K562 (cell line): ENCODE results near the gene CENPB. TPM values are rescaled to one million over a fixed set of nuclear protein-coding genes. Genes with fewer than 3 reads are reported as not detected.

ENCODE experiments used
- BRF1 ChIP-seq: IDR thresholded peaks from 3 replicates; pipeline ENCODE4 v1.6.1; 2011; ENCODE audit warnings: borderline replicate concordance, mild to moderate bottlenecking; ENCODE audit not compliant: insufficient read length; ENCODE audit errors: extremely low read depth
- CHD1 ChIP-seq: fragments of 200-600 bp; sonication (generic); IDR thresholded peaks from one replicate; pipeline ENCODE4 v1.6.1; 2012; ENCODE audit warnings: mild to moderate bottlenecking, moderate library complexity, low read length, inconsistent platforms
- CTCF ChIP-seq, 3 experiments: IDR thresholded peaks in 2 of 3; conservative IDR thresholded peaks in 1 of 3; 2 replicates each; pipeline ENCODE4 v1.5.1; 2011 to 2012; ENCODE audit warnings: low read length in 3 of 3, mild to moderate bottlenecking in 3 of 3, control low read depth in 2 of 3, improper control_type of control experiment in 1 of 3, inconsistent platforms in 1 of 3, low read depth in 1 of 3, mixed read lengths in 1 of 3, moderate library complexity in 1 of 3; ENCODE audit not compliant: insufficient read depth in 2 of 3
- EP400 ChIP-seq: fragments of 450-650 bp; IDR thresholded peaks from 2 replicates; pipeline ENCODE4 v1.6.1; 2017; ENCODE audit warnings: antibody characterized with exemption, mild to moderate bottlenecking, moderate library complexity
- GATAD2A ChIP-seq: fragments of 450-650 bp; IDR thresholded peaks from 2 replicates; pipeline ENCODE4 v1.6.1; 2017
- IRF2 ChIP-seq: sonication (generic); formaldehyde crosslinking; IDR thresholded peaks from 2 replicates; pipeline ENCODE4 v1.8.1; 2022; ENCODE audit warnings: mild to moderate bottlenecking, missing genetic modification reagents
- IRF9 ChIP-seq: fragments of 450-650 bp; IDR thresholded peaks from 2 replicates; pipeline ENCODE4 v1.6.1; 2016; ENCODE audit warnings: missing biosample characterization, missing genetic modification characterization
- MYC ChIP-seq, 2 experiments: fragments of 250-450 bp in 1 of 2; sonication (Bioruptor Pico) in 1 of 2; IDR thresholded peaks; 2 replicates each; pipeline versions ENCODE4 v1.5.1 to v1.6.1; 2012 to 2021; ENCODE audit warnings: low read depth in 2 of 2, borderline replicate concordance in 1 of 2, improper control_type of control experiment in 1 of 2, low read length in 1 of 2, mild to moderate bottlenecking in 1 of 2, moderate library complexity in 1 of 2
- MYNN ChIP-seq, 2 experiments: sonication (generic); formaldehyde crosslinking in 1 of 2; IDR thresholded peaks; 2 replicates each; pipeline versions ENCODE4 v1.5.0 to v1.6.1; 2016 to 2020; ENCODE audit warnings: antibody characterized with exemption in 1 of 2, missing genetic modification reagents in 1 of 2
- NCOA4 ChIP-seq: fragments of 450-650 bp; IDR thresholded peaks from 2 replicates; pipeline ENCODE4 v1.6.1; 2018; ENCODE audit warnings: mild to moderate bottlenecking; ENCODE audit not compliant: partially characterized antibody
- RAD21 ChIP-seq, 2 experiments: fragments of 250-450 bp in 1 of 2; fragments of 450-650 bp in 1 of 2; sonication (Bioruptor Pico) in 1 of 2; formaldehyde crosslinking in 1 of 2; IDR thresholded peaks in 1 of 2; conservative IDR thresholded peaks in 1 of 2; 2 replicates each; pipeline versions ENCODE4 v1.4.0 to v1.8.0; 2020 to 2022; ENCODE audit warnings: mild to moderate bottlenecking in 2 of 2, moderate library complexity in 1 of 2
- SMAD2 ChIP-seq: fragments of 150-350 bp; IDR thresholded peaks from 2 replicates; pipeline ENCODE4 v1.6.1; 2014; ENCODE audit warnings: low read depth, mild to moderate bottlenecking, low read length
- SMAD3 ChIP-seq: fragments of 450-650 bp; formaldehyde crosslinking; conservative IDR thresholded peaks from 2 replicates; pipeline ENCODE4 v1.4.0; 2020; ENCODE audit warnings: mild to moderate bottlenecking
- SMC3 ChIP-seq: conservative IDR thresholded peaks from 2 replicates; pipeline ENCODE4 v1.6.1; 2011; ENCODE audit warnings: low read depth, low read length, improper control_type of control experiment; ENCODE audit not compliant: insufficient read depth
- SOX6 ChIP-seq: fragments of 450-650 bp; IDR thresholded peaks from 2 replicates; pipeline ENCODE4 v1.6.1; 2014; ENCODE audit warnings: mild to moderate bottlenecking
- STAG1 ChIP-seq: sonication (generic); formaldehyde crosslinking; IDR thresholded peaks from 2 replicates; pipeline ENCODE4 v1.5.0; 2020; ENCODE audit warnings: missing genetic modification reagents, borderline replicate concordance
- U2AF2 ChIP-seq: fragments of 200-400 bp; formaldehyde crosslinking; optimal IDR thresholded peaks from 2 replicates; pipeline ENCODE3; 2017; ENCODE audit warnings: low read depth, mild to moderate bottlenecking, low read length
- ZC3H8 ChIP-seq: fragments of 450-650 bp; IDR thresholded peaks from 2 replicates; pipeline ENCODE4 v1.6.1; 2017
- ZNF41 ChIP-seq: fragments of 250-450 bp; sonication (Bioruptor Pico); conservative IDR thresholded peaks from 2 replicates; pipeline ENCODE4 v1.4.0; 2020; ENCODE audit warnings: mild to moderate bottlenecking
- ZNF583 ChIP-seq: fragments of 250-450 bp; sonication (Bioruptor Pico); IDR thresholded peaks from 2 replicates; pipeline ENCODE4 v1.4.0; 2020
- polyA plus RNA-seq, 8 experiments: library from polyadenylated mRNA; depleted of rRNA in 4 of 8; stranded (reverse) in 5 of 8; unstranded in 3 of 8; fragments of >200 nt; fragmentation: Nextera tagmentation in 2 of 8; fragmentation: Illumina TruSeq in 1 of 8; extraction: Ambion mirVana in 2 of 8; extraction: Trizol in 1 of 8; gene quantifications; 2 replicates each; pipeline versions ENCODE4 v1.2.1 to v1.2.3, GENCODE V29; 2011 to 2014; ENCODE audit warnings: inconsistent platforms in 1 of 8, missing spikeins in 1 of 8
- total RNA-seq, 7 experiments: library from RNA; depleted of rRNA in 6 of 7; stranded (reverse); fragments of >200 nt in 6 of 7; fragmentation: Illumina TruSeq in 2 of 7; extraction: Trizol in 2 of 7; gene quantifications; 2 replicates each; pipeline versions ENCODE4 v1.2.1 to v1.2.3, GENCODE V29; 2011 to 2021; ENCODE audit warnings: low replicate concordance in 1 of 7

Gene CENPB
- total and polyA plus RNA-seq, 9 of the 15 experiments (the other 6 are each of a cell fraction or from before 2014, with no cell fraction given) = 0.17 to 70.8 (median 24.9) TPM

- TF ChIP-seq EP400 = no peak
- TF ChIP-seq STAG1 = peak; percentile 45; the same call in 1 of the 2 replicates
- TF ChIP-seq SMAD2 = no peak
- no peak for TF ChIP-seq IRF9 (tag)
- 0 out of 2 replicates have a peak, but pooled peaks have one; percentile 14 for TF ChIP-seq SMC3
- TF ChIP-seq U2AF2 = no peak
- no peak for TF ChIP-seq MYNN (IDR thresholded peaks at IDR 0.05)
- no peak for TF ChIP-seq MYNN (CRISPR knock-in tag; IDR thresholded peaks at IDR 0.05)
- no peak for TF ChIP-seq ZNF41 (CRISPR knock-in tag)
- no peak for TF ChIP-seq NCOA4
- TF ChIP-seq CTCF (IDR thresholded peaks at IDR 0.05 in 2 of 3, conservative IDR thresholded peaks at IDR 0.05 in 1 of 3; ENCODE audit: insufficient read depth in 2 of 3, low read depth in 1 of 3, low read length in 3 of 3) = peak; percentile 55 to 71 (median 71)
- no peak for TF ChIP-seq MYC (IDR thresholded peaks at IDR 0.05; ENCODE audit: low read depth, low read length)
- TF ChIP-seq MYC (CRISPR knock-in tag; IDR thresholded peaks at IDR 0.05; ENCODE audit: borderline replicate concordance, low read depth) = no peak
- TF ChIP-seq CHD1 = no peak
- no peak for TF ChIP-seq ZC3H8
- no peak for TF ChIP-seq IRF2
- TF ChIP-seq GATAD2A = no peak
- TF ChIP-seq RAD21 (CRISPR knock-in tag; conservative IDR thresholded peaks at IDR 0.05 in 1 of 2, IDR thresholded peaks at IDR 0.05 in 1 of 2) = peak; percentile 28 to 57; a peak in 3 of 4 replicates
- no peak for TF ChIP-seq ZNF583 (CRISPR knock-in tag)
- TF ChIP-seq BRF1 = no peak
- no peak for TF ChIP-seq SOX6
- no peak for TF ChIP-seq SMAD3
These were observed 33.4 kb downstream of the CENPB start (continued) for GRCh38 chr20:3753098-3753497.
